ENCODE measurements around the gene ANKRD13A. TPM values are rescaled to one million over a fixed set of nuclear protein-coding genes. Genes with fewer than 3 reads are reported as not detected.

ANKRD13A gene
- total and polyA plus RNA-seq, 9 donors = 18.3 to 53.4 (median 35.2) TPM

- no peaks in the 10 kb centered on the region for H3K9me3 ChIP-seq
- 86 to 90% (median 88%) methylated on average over 11 of the region's 11 CpGs for WGBS, 3 donors
- H3K4me1 ChIP-seq (ENCODE audit: insufficient read depth) = peaks cover 14% of the 10 kb centered on the region
- intact Hi-C loops (cut with DNase I) = no loop called here
- TF ChIP-seq EP300 (IDR thresholded peaks at IDR 0.05) (no peak), POLR2A (IDR thresholded peaks at IDR 0.05) (no peak), CTCF (IDR thresholded peaks at IDR 0.05) (no peak)
- H3K27ac ChIP-seq = peak overlapping the region; percentile 28 to 47
- H3K4me3 ChIP-seq = no peak overlapping the region
- no peaks in the 10 kb centered on the region for H3K36me3 ChIP-seq
- no peak for DNase-seq
- no peaks in the 10 kb centered on the region for H3K27me3 ChIP-seq
Observed at GRCh38 chr12:109952160-109952858, 46.9 kb upstream of the ANKRD13A start.

DNA sequence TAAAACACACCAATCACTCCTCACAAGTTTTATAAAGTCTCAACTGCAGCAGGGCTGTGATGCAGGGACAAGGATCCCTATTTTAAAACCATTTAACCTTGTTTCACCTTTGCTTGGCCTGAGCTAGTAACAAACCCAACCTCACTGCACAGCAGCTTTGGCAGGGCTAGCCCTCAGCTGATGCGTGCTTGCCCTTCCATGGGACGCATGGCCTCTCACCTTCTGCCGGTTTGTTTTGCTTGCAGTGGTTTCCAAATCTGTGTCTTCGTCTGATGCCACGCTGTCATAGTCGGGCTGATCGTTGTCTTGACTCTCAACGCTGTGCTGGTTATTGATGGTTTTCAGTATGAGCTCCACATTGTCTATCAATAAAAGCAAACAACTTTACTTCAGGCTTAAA lies 46.4 kb upstream of the ANKRD13A start:
- Histone ChIP-seq H3K27ac (no peak overlapping the region), H3K9me3 (no peaks in the 10 kb centered on the region), H3K4me3 (no peak overlapping the region), H3K36me3 (no peaks in the 10 kb centered on the region), H3K4me1 (ENCODE audit: insufficient read depth) (peaks cover 12% of the 10 kb centered on the region), H3K27me3 (no peaks in the 10 kb centered on the region)
- DNase-seq = no peak
- intact Hi-C loops (cut with DNase I) = no loop called here
- 89 to 94% (median 91%) methylated on average over 8 of the region's 8 CpGs for WGBS, 3 donors
- TF ChIP-seq CTCF (IDR thresholded peaks at IDR 0.05) (no peak), EP300 (IDR thresholded peaks at IDR 0.05) (no peak), POLR2A (IDR thresholded peaks at IDR 0.05) (no peak)

DNA sequence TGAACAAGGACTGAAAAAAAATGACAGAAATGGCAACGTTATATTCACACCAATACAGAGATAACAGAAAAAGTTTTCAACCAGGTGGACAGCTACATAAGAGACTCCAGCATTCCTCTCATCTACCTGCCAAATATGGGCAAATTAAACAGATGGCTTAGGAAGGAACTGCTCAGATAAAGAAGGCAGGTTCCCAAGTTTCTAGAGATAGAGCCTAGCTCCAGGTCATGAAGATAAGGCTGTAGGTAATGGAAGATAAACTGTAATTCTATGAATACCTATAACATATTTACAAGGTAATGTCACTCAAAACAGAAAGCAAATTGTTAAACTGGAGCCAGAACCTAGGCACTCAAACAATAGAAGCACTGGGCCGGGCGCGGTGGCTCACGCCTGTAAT lies 45.6 kb upstream of the ANKRD13A start:
- Histone ChIP-seq H3K36me3 (no peaks in the 10 kb centered on the region), H3K9me3 (no peaks in the 10 kb centered on the region), H3K27ac (no peak overlapping the region), H3K27me3 (no peaks in the 10 kb centered on the region), H3K4me1 (ENCODE audit: insufficient read depth) (peaks cover 8% of the 10 kb centered on the region), H3K4me3 (no peak overlapping the region)
- TF ChIP-seq POLR2A (IDR thresholded peaks at IDR 0.05) = no peak
- no peak for DNase-seq
- intact Hi-C loops (cut with DNase I) = no loop called here
- WGBS, 3 donors = 89 to 92% (median 91%) methylated on average over 5 of the region's 5 CpGs

- intact Hi-C loops (cut with DNase I) = no loop called here
- Histone ChIP-seq H3K27ac (no peak overlapping the region), H3K27me3 (no peaks in the 10 kb centered on the region), H3K9me3 (no peaks in the 10 kb centered on the region), H3K4me1 (ENCODE audit: insufficient read depth) (no peaks in the 10 kb centered on the region), H3K4me3 (no peak overlapping the region), H3K36me3 (no peaks in the 10 kb centered on the region)
- no peak for TF ChIP-seq CTCF (IDR thresholded peaks at IDR 0.05)
- TF ChIP-seq EP300 (IDR thresholded peaks at IDR 0.05) = no peak
- no peak for TF ChIP-seq POLR2A (IDR thresholded peaks at IDR 0.05)
- 96 to 99% (median 98%) methylated on average over 7 of the region's 7 CpGs for WGBS, 3 donors
- no peak for DNase-seq
Observed at GRCh38 chr12:109958374-109958773, 40.9 kb upstream of the ANKRD13A start.

DNA sequence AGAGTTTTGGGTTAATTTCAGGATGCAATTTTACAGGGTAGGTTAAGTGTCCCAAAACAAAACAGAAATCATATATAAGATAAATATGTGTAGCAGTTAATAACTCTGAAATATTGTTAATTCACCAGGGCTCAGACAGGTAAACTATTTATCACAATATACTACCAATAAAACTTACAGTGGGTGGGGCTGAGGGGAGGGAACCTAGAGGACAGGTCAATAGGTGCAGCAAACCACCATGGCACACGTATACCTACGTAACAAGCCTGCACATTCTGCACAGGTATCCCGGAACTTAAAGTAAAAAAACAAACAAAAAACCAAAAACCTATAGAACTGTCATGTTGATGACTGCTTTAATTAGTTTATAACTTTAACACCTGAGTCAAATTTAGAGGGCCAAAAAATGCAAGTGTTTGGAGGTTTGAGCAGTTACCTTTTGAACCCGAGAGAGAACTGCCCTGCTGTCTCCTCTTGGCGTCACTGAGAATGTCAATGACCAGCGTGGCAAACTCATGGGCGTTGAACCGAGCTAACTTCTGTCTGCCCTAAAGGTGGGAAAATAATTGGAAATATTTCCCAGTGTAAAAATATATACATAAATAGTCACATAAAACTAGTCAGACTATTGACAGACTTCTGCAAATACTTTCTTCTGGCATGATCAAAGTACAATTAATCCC lies 39.7 kb upstream of the ANKRD13A start:
- Histone ChIP-seq H3K27me3 (no peaks in the 10 kb centered on the region), H3K4me1 (ENCODE audit: insufficient read depth) (no peaks in the 10 kb centered on the region), H3K27ac (no peak overlapping the region), H3K36me3 (no peaks in the 10 kb centered on the region), H3K4me3 (no peak overlapping the region), H3K9me3 (no peaks in the 10 kb centered on the region)
- TF ChIP-seq CTCF (IDR thresholded peaks at IDR 0.05) = no peak
- no peak for TF ChIP-seq POLR2A (IDR thresholded peaks at IDR 0.05)
- TF ChIP-seq EP300 (IDR thresholded peaks at IDR 0.05) = no peak
- no peak for DNase-seq
- intact Hi-C loops (cut with DNase I) = no loop called here
- WGBS, 3 donors = 94 to 96% (median 95%) methylated on average over 8 of the region's 8 CpGs

All from ovary (tissue), 9 donors.